Measurements from ENCODE around the gene UGT1A5. TPM values are rescaled to one million over a fixed set of nuclear protein-coding genes. Genes with fewer than 3 reads are reported as not detected.
"Not testable (repeated sequence)": the region's sequence is repeated elsewhere in the genome, so short reads cannot be mapped to it uniquely, and the experiment has no call there.

The UGT1A5 gene
- total RNA-seq, 2 donors from 2014 or later = not detected

DNA sequence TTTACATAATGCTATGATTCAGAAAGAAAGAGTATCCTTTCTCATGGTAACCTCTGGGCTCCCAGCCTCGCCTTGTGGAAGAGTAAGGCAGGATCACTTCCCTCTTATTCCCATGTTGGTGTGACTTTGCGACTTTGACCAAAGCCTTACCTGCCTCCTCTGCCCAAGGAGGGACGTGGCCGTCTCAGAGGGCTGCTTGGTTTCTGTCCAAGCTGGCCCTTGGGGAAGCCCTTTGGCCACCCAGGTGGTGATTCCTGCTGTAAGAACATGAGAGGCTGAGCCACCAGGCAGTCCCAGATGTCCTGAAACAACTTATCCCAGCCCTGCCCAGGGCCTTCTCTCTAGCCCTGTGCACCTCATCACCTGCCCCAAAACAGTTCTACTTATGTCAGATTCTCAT, 14.0 kb upstream of the UGT1A5 start:
- Mint-ChIP-seq H3K4me1 (peaks cover 24% of the 10 kb centered on the region), H3K4me3 (no peak overlapping the region), H3K27ac (no peak overlapping the region), H3K36me3 (ENCODE audit: low read depth) (no peaks in the 10 kb centered on the region), H3K27me3 (ENCODE audit: insufficient read depth) (peaks cover 1% of the 10 kb centered on the region), H3K9me3 (peaks cover 3% of the 10 kb centered on the region)
- DNase-seq = no peak
- peaks cover 6% of the 10 kb centered on the region for H3K4me1 ChIP-seq (ENCODE audit: control insufficient read depth, insufficient read depth, low read length)
- H3K27me3 ChIP-seq (ENCODE audit: control insufficient read depth, insufficient read depth, low read length, poor library complexity, severe bottlenecking) = no peaks in the 10 kb centered on the region
- no peak overlapping the region for H3K27ac ChIP-seq (ENCODE audit: low read depth, low read length)
- H3K4me3 ChIP-seq (ENCODE audit: low read length) = no peak overlapping the region
- TF ChIP-seq, protein P1, sequence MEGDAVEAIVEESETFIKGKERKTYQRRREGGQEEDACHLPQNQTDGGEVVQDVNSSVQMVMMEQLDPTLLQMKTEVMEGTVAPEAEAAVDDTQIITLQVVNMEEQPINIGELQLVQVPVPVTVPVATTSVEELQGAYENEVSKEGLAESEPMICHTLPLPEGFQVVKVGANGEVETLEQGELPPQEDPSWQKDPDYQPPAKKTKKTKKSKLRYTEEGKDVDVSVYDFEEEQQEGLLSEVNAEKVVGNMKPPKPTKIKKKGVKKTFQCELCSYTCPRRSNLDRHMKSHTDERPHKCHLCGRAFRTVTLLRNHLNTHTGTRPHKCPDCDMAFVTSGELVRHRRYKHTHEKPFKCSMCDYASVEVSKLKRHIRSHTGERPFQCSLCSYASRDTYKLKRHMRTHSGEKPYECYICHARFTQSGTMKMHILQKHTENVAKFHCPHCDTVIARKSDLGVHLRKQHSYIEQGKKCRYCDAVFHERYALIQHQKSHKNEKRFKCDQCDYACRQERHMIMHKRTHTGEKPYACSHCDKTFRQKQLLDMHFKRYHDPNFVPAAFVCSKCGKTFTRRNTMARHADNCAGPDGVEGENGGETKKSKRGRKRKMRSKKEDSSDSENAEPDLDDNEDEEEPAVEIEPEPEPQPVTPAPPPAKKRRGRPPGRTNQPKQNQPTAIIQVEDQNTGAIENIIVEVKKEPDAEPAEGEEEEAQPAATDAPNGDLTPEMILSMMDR (conservative IDR thresholded peaks at IDR 0.05) = no peak
- H3K9ac ChIP-seq (ENCODE audit: extremely low read depth, low read length, poor library complexity, severe bottlenecking) = no peak overlapping the region
- H3K9me3 ChIP-seq (ENCODE audit: control insufficient read depth, low read length) = no peaks in the 10 kb centered on the region
- 82 to 85% methylated on average over 3 to 4 of the region's 4 CpGs for WGBS, 2 experiments (ENCODE audit: insufficient coverage in 1 of 2, insufficient read length in 1 of 2)
- H3K36me3 ChIP-seq (ENCODE audit: control insufficient read depth, insufficient read depth, low read length) = no peaks in the 10 kb centered on the region

DNA sequence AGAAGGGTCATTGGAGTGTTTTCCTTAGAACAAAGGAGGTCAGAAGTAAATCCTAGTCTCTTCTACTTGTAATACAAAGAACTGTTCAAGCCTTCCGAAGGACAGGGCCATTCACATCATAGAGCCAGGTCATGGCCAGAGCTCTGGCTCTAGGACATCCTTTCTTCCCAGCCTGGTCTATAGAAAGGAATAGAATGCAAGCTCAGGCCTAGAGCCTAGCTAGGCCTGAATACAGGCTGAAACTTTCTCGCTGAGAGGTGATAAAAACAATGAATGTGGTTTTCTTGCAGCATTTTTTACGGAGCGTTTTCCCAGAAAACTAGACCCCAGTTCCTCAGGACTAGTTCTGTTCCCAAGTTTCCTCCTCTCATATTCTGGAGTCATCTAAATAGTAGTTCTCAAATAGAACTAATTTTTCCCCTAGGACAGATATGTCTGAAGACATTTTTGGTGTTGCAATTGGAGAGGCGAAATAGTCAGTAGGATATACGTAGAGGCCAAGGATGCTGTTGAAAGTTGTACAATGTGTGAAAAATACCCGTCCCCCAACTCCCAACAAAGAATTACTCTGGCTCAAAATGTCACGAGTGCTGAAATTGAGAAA, 13.2 kb upstream of the UGT1A5 start:
- peak overlapping the region; percentile 81 for H3K27ac ChIP-seq (ENCODE audit: low read depth, low read length)
- H3K27ac Mint-ChIP-seq = peak overlapping the region; percentile 48

DNA sequence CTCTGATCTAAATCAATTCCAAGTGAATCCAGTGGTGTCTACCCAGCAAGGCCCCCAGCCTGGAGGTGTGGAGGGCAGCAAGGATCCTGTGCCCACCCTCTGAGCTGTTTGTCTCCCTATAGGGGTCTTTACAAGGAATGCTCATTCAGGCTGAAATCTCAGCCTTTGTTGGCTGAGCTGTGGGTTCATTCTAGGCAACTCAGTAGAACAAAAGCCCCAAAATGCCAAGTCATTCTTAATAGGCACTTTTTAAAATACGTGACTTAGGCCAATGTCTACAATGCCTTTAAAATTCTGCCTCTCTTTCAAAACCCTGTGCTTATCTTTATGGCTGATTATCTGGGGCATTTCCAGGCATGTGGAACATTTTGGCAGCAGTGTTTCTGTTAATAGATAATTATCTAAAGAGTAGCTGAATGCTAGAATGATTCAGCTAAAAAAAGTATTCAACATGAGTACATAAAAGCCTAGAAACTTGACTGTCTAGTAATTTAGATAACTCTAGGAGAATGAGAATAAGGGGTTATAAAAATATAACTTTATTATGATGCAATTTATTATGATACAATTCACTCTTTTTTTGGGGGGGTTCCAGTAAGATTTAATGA, 12.6 kb upstream of the UGT1A5 start:
- Mint-ChIP-seq H3K4me1 (peaks cover 24% of the 10 kb centered on the region), H3K4me3 (no peak overlapping the region), H3K27ac (peak overlapping the region; percentile 48), H3K27me3 (ENCODE audit: insufficient read depth) (peaks cover 1% of the 10 kb centered on the region), H3K36me3 (ENCODE audit: low read depth) (no peaks in the 10 kb centered on the region), H3K9me3 (peaks cover 3% of the 10 kb centered on the region)
- no peak for DNase-seq
- no peaks in the 10 kb centered on the region for H3K27me3 ChIP-seq (ENCODE audit: control insufficient read depth, insufficient read depth, low read length, poor library complexity, severe bottlenecking)
- 47 to 60% methylated on average over 1 of the region's 1 CpG for WGBS, 2 experiments (ENCODE audit: insufficient coverage in 1 of 2, insufficient read length in 1 of 2)
- peak overlapping the region; percentile 81 for H3K27ac ChIP-seq (ENCODE audit: low read depth, low read length)
- H3K4me3 ChIP-seq (ENCODE audit: low read length) = no peak overlapping the region
- no peak overlapping the region for H3K9ac ChIP-seq (ENCODE audit: extremely low read depth, low read length, poor library complexity, severe bottlenecking)
- peaks cover 6% of the 10 kb centered on the region for H3K4me1 ChIP-seq (ENCODE audit: control insufficient read depth, insufficient read depth, low read length)
- TF ChIP-seq, protein P1 (conservative IDR thresholded peaks at IDR 0.05) = no peak
- no peaks in the 10 kb centered on the region for H3K36me3 ChIP-seq (ENCODE audit: control insufficient read depth, insufficient read depth, low read length)
- no peaks in the 10 kb centered on the region for H3K9me3 ChIP-seq (ENCODE audit: control insufficient read depth, low read length)

More for the DNA sequence above, 13.2 kb upstream of the UGT1A5 start:
- Mint-ChIP-seq H3K27me3 (ENCODE audit: insufficient read depth) (peaks cover 1% of the 10 kb centered on the region), H3K9me3 (peaks cover 3% of the 10 kb centered on the region), H3K36me3 (ENCODE audit: low read depth) (no peaks in the 10 kb centered on the region), H3K4me3 (no peak overlapping the region), H3K4me1 (peaks cover 24% of the 10 kb centered on the region)
- TF ChIP-seq, protein P1 (conservative IDR thresholded peaks at IDR 0.05) = no peak
- peaks cover 6% of the 10 kb centered on the region for H3K4me1 ChIP-seq (ENCODE audit: control insufficient read depth, insufficient read depth, low read length)
- no peak overlapping the region for H3K4me3 ChIP-seq (ENCODE audit: low read length)
- no peak overlapping the region for H3K9ac ChIP-seq (ENCODE audit: extremely low read depth, low read length, poor library complexity, severe bottlenecking)
- WGBS, 2 experiments (ENCODE audit: insufficient coverage in 1 of 2, insufficient read length in 1 of 2) = 90 to 95% methylated on average over 5 to 8 of the region's 8 CpGs
- no peak for DNase-seq
- no peaks in the 10 kb centered on the region for H3K36me3 ChIP-seq (ENCODE audit: control insufficient read depth, insufficient read depth, low read length)
- no peaks in the 10 kb centered on the region for H3K9me3 ChIP-seq (ENCODE audit: control insufficient read depth, low read length)
- no peaks in the 10 kb centered on the region for H3K27me3 ChIP-seq (ENCODE audit: control insufficient read depth, insufficient read depth, low read length, poor library complexity, severe bottlenecking)

DNA sequence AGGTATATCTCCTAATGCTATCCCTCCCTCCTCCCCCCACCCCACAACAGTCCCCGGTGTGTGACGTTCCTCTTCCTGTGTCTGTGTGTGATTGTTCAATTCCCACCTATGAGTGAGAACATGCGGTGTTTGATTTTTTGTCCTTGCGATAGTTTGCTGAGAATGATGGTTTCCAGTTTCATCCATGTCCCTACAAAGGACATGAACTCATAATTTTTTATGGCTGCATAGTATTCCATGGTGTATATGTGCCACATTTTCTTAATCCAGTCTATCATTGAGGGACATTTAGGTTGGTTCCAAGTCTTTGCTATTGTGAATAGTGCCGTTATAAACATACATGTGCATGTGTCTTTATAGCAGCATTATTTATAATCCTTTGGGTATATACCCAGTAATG, 11.9 kb upstream of the UGT1A5 start:
- H3K4me1 Mint-ChIP-seq = peaks cover 24% of the 10 kb centered on the region
- H3K27me3 ChIP-seq (ENCODE audit: control insufficient read depth, insufficient read depth, low read length, poor library complexity, severe bottlenecking); H3K36me3 ChIP-seq (ENCODE audit: control insufficient read depth, insufficient read depth, low read length); H3K36me3 Mint-ChIP-seq (ENCODE audit: low read depth); H3K4me3 Mint-ChIP-seq; H3K27ac Mint-ChIP-seq; H3K27me3 Mint-ChIP-seq (ENCODE audit: insufficient read depth); H3K9me3 ChIP-seq (ENCODE audit: control insufficient read depth, low read length); DNase-seq; H3K4me1 ChIP-seq (ENCODE audit: control insufficient read depth, insufficient read depth, low read length); H3K9ac ChIP-seq (ENCODE audit: extremely low read depth, low read length, poor library complexity, severe bottlenecking); H3K4me3 ChIP-seq (ENCODE audit: low read length); H3K27ac ChIP-seq (ENCODE audit: low read depth, low read length); H3K9me3 Mint-ChIP-seq: not testable (repeated sequence)
- WGBS, 2 experiments (ENCODE audit: insufficient coverage in 1 of 2, insufficient read length in 1 of 2) = 95% methylated on average over 3 of the region's 5 CpGs; no CpG with 5 or more reads in 1 of the 2 experiments

Data from endodermal cell (in vitro differentiated cells).